Right atrium auricular region (tissue), 2 donors: ENCODE data around the gene CYP2E1. TPM values are rescaled to one million over a fixed set of nuclear protein-coding genes. Genes with fewer than 3 reads are reported as not detected.
"Not testable (repeated sequence)": the region's sequence is repeated elsewhere in the genome, so short reads cannot be mapped to it uniquely, and the experiment has no call there.

Source experiments
- DNase-seq: peaks from one replicate; pipeline ENCODE4 v3.0.0-alpha.2; 2019; ENCODE audit warnings: low spot score
- H3K27ac ChIP-seq, 2 donors: fragments of 200-600 bp; sonication (generic); 1 replicate in 1 of 2; 2 replicates in 1 of 2; pipeline ENCODE4 v1.5.1; 2016 to 2019
- H3K27me3 ChIP-seq, 2 donors: fragments of 200-600 bp; sonication (generic); one replicate each; pipeline versions ENCODE4 v1.5.1 to v1.6.0; 2017 to 2019
- H3K36me3 ChIP-seq: fragments of 200-600 bp; sonication (generic); one replicate; pipeline ENCODE4 v1.5.1; 2016
- H3K4me1 ChIP-seq, 2 donors: fragments of 200-600 bp; sonication (generic); one replicate each; pipeline versions ENCODE4 v1.5.1 to v1.6.0; 2017 to 2019
- H3K4me3 ChIP-seq, 2 donors: fragments of 200-600 bp; sonication (generic); 1 replicate in 1 of 2; 2 replicates in 1 of 2; pipeline ENCODE4 v1.5.1; 2017 to 2019; ENCODE audit warnings: mild to moderate bottlenecking in 1 of 2, moderate library complexity in 1 of 2
- H3K9me3 ChIP-seq, 2 donors: fragments of 200-600 bp; sonication (generic); one replicate each; pipeline ENCODE4 v1.5.1; 2019
- total RNA-seq, 2 donors: library from RNA; depleted of rRNA; stranded (reverse); fragments of >200 nt; gene quantifications; one replicate each; pipeline ENCODE4 v1.1.0, GENCODE V29; 2016
- TF ChIP-seq, protein P1 (sequence below), 2 donors: fragments of 200-600 bp; sonication (generic); IDR thresholded peaks; one replicate each; pipeline ENCODE4 v1.5.1; 2019; ENCODE audit warnings: antibody characterized with exemption in 2 of 2

Gene CYP2E1
- total RNA-seq, 2 donors from 2014 or later = 0.79 to 2.9 TPM

DNA sequence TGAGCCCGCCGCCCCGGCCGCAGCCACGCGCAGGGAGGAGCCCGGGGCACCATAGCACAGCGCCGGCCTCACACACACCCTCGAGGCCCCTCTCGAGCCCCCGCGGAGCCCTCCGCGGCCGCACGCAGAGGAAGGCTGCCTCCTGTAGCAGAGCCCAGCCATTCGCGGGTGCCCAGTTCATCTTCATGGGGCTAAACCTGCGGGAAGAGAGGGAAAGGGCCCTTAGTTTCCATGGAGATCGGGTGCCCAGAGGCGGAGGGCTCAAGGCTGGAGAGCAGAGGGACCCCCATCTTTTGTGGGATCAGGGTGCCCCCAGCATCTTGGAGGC, 41.1 kb downstream of the CYP2E1 start:
- Histone ChIP-seq H3K4me3 (no peak overlapping the region), H3K27ac (no peak overlapping the region), H3K27me3 (no peaks in the 10 kb centered on the region), H3K36me3 (no peaks in the 10 kb centered on the region), H3K4me1 (no peaks in the 10 kb centered on the region), H3K9me3 (peaks cover 5 to 18% of the 10 kb centered on the region in 2 donors)
- TF ChIP-seq, protein P1, sequence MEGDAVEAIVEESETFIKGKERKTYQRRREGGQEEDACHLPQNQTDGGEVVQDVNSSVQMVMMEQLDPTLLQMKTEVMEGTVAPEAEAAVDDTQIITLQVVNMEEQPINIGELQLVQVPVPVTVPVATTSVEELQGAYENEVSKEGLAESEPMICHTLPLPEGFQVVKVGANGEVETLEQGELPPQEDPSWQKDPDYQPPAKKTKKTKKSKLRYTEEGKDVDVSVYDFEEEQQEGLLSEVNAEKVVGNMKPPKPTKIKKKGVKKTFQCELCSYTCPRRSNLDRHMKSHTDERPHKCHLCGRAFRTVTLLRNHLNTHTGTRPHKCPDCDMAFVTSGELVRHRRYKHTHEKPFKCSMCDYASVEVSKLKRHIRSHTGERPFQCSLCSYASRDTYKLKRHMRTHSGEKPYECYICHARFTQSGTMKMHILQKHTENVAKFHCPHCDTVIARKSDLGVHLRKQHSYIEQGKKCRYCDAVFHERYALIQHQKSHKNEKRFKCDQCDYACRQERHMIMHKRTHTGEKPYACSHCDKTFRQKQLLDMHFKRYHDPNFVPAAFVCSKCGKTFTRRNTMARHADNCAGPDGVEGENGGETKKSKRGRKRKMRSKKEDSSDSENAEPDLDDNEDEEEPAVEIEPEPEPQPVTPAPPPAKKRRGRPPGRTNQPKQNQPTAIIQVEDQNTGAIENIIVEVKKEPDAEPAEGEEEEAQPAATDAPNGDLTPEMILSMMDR (IDR thresholded peaks at IDR 0.05) = no peak
- DNase-seq = no peak

DNA sequence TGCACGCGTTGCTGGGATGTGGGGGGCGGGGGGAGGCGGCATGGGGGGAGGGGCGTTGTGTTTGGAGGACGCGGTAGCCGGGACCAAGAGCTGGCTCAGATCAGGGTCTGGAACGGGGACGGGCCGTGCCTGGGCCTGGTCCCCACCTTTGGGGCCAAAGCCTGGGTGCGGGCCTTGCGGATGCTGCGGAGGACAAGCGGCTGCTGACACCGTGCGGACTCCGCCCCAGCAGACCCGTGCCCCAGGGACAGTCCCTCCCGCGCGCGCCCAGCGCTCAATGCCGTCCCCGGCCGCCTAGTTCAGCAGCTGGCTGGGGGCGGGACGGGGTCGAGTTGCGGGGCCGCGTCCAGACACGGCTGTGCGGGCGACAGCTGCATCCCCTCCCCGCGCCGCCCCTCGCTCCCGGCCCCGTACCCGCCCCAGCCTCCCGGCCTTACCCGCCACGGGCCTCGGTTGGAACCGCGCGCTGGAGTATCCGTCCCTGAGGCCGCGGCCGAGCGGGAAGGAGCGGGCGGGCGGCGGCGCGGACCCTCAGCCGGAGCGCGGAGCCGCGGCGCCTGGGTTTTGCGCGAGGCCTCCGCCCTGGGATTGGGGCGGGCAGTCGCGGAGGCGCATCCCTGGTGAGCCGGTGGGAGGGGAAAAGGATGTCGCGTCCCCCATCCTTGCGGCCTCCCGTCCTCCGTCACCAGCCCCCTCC, 41.8 kb downstream of the CYP2E1 start:
- H3K27me3 ChIP-seq, H3K4me1 ChIP-seq, H3K36me3 ChIP-seq, H3K27ac ChIP-seq, DNase-seq, H3K4me3 ChIP-seq: not testable (repeated sequence)
- H3K9me3 ChIP-seq = peaks cover 6 to 25% of the 10 kb centered on the region in 2 donors

DNA sequence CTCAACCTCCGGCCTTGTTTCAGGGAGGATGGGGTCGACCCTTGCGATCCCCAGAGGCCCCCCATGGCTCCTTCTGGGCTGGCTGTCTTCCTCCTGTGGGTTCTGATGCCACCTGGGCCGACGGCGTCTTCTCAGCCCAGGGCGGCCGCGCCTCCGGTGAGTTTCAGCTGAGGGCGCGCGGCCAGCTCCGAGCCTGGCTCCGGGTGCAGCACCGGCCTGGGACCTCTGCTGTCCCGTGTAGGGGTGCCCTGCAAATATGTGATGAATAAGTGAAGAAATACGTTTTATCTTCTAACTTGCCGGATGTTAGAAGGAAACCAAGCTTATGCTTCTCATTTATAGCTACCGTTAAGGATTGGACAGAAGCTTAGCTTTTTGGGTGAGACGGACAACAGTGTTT, 42.6 kb downstream of the CYP2E1 start:
- not testable (repeated sequence) for DNase-seq, H3K27me3 ChIP-seq, H3K36me3 ChIP-seq, H3K4me3 ChIP-seq, H3K27ac ChIP-seq, H3K4me1 ChIP-seq
- H3K9me3 ChIP-seq = peaks cover 6 to 25% of the 10 kb centered on the region in 2 donors

DNA sequence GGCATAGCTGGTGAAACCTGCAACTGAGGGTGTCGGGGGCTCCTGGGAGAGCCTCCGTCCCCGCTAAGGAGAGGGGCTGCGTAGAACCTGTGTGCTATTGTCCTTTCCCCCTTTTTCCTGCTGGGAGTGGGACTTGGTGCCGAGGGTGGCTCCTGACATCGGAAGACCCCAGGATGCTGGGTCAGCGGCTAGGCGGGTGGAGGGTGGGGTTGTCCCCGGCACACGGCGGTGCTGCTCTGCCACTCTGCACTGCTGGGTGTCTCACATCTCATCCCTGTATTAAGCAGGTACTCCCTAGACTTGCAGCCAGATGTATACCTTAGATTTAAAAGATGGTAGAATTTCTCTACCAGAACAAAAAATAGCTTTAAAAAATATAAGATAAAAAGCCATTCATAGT, 44.9 kb downstream of the CYP2E1 start:
- H3K4me3 ChIP-seq, DNase-seq, H3K27me3 ChIP-seq, H3K27ac ChIP-seq, H3K4me1 ChIP-seq, H3K36me3 ChIP-seq: not testable (repeated sequence)
- peaks cover 6 to 16% of the 10 kb centered on the region in 2 donors for H3K9me3 ChIP-seq

DNA sequence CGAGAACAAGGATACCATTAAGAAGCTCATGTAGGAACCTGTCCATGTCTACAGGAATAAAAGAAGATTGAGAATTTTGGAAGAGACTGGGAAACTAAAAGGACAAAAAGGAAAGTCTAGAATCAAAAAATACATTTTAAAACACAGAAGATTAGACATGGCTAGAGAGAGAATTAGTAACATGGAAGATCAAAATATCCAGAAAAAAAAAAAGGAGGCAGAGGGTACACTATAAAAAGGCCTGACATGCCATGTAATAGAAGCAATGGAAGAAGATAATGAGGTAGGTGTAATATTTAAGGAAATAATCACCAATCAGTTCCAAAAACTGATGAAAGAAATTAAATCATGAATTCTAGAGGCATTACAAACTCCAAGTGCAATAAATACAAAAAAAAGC, 46.3 kb downstream of the CYP2E1 start:
- peaks cover 6 to 16% of the 10 kb centered on the region in 2 donors for H3K9me3 ChIP-seq
- DNase-seq, H3K27ac ChIP-seq, H3K4me1 ChIP-seq, H3K36me3 ChIP-seq, H3K4me3 ChIP-seq, H3K27me3 ChIP-seq: not testable (repeated sequence)

DNA sequence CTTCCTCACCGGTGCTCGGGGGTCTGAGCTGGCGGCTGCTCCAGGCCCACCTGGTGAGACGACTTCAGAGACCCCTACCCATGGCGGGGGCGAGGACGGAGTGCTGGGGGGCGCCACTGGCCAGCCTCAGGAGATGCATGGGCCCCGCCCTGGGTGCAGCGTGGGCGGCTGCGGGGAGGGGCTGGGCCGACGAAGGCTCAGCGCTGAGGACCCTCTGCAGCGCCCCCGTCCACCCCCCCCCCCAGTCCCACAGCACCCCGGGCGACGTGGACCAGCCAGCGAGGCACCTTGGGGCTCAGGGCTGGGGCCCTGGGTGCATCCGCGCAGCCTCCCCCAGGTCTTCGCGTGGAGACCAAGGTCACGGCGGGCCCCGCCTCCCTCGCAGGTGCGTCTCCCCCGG, 49.9 kb downstream of the CYP2E1 start:
- not testable (repeated sequence) for H3K4me1 ChIP-seq, H3K27me3 ChIP-seq, H3K36me3 ChIP-seq, DNase-seq, H3K4me3 ChIP-seq, H3K27ac ChIP-seq
- peaks cover 6 to 16% of the 10 kb centered on the region in 2 donors for H3K9me3 ChIP-seq

Other genes starting within 250 kb of the CYP2E1 start
- gene TUBGCP2, start 218.5 kb upstream of the CYP2E1 start, total RNA-seq = 10 to 100 TPM; 22.1 to 30.4 TPM
- gene ZNF511, start 218.4 kb upstream of the CYP2E1 start, total RNA-seq = 10 to 100 TPM; 28.1 to 31.9 TPM
- gene CALY, start 190.5 kb upstream of the CYP2E1 start, total RNA-seq = under 1 TPM in 1 of 2 donors, not detected in 1; 0.98 TPM
- not detected for gene PRAP1, start 180.0 kb upstream of the CYP2E1 start, total RNA-seq
- 10 to 100 TPM in 1 of 2 donors, 1 to 10 TPM in 1; 9.8 to 32.6 TPM for gene FUOM, start 169.3 kb upstream of the CYP2E1 start, total RNA-seq
- 100 to 1,000 TPM in 1 of 2 donors, 10 to 100 TPM in 1; 89.8 to 146 TPM for gene ECHS1, start 154.0 kb upstream of the CYP2E1 start, total RNA-seq
- 1 to 10 TPM; 2.4 to 3.5 TPM for gene PAOX, start 148.1 kb upstream of the CYP2E1 start, total RNA-seq
- 10 to 100 TPM in 1 of 2 donors, 1 to 10 TPM in 1; 9.9 to 15.1 TPM for gene MTG1, start 133.2 kb upstream of the CYP2E1 start, total RNA-seq
- not detected for gene SPRN, start 102.7 kb upstream of the CYP2E1 start, total RNA-seq
- gene SCART1, start 73.4 kb upstream of the CYP2E1 start, total RNA-seq = under 1 TPM; 0.22 to 0.24 TPM
- 1 to 10 TPM in 1 of 2 donors, not detected in 1; 1.1 TPM for gene SYCE1, start 38.2 kb downstream of the CYP2E1 start, total RNA-seq
- not detected for gene FRG2B, start 99.4 kb downstream of the CYP2E1 start, total RNA-seq